ENCODE measurements around the gene FHL5.

The FHL5 gene

GRCh38 chr6:96608074-96608473 lies 45.1 kb downstream of the FHL5 start:
- no peak for DNase-seq (ENCODE audit: low read depth)
- no peak for TF ChIP-seq CTCF (conservative IDR thresholded peaks at IDR 0.05; ENCODE audit: low read depth, low read length)
- H3K4me3 ChIP-seq (ENCODE audit: low read depth, low read length): no peak overlapping the region

GRCh38 chr6:96610019-96610418 lies 47.1 kb downstream of the FHL5 start:
- no peak for TF ChIP-seq CTCF (conservative IDR thresholded peaks at IDR 0.05; ENCODE audit: low read depth, low read length)
- no peak overlapping the region for H3K4me3 ChIP-seq (ENCODE audit: low read depth, low read length)
- no peak for DNase-seq (ENCODE audit: low read depth)

DNA sequence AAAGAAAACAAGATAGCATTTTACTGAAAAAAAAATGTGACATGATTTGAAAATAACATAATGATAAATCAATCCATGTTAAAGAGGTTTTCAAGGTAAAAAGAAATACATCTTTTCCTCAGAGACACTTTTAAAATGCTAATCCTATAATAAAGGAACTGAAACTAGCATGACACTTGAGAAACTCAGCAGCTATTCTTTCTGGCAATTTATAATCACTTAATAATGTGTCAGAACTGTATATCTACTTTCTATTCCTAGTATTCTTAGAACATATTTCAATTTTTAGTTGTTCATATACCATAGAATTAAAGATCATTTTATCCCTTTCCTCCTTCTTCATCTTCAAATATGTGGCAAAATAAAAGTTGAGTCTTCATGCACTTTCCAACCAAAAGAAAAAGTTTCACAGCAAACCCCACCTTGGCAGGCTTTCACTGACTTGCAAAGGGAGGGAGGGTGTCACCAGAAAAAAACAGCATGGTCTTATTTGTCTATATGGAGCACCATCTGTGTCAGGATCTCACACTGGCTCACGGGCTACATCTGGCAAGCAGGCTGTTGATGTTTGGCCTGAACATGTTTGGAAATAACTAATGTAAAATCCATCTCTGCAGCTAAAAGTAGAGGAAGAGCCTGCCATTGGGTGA lies 48.5 kb downstream of the FHL5 start:
- no peak for TF ChIP-seq CTCF (conservative IDR thresholded peaks at IDR 0.05; ENCODE audit: low read depth, low read length)
- H3K4me3 ChIP-seq (ENCODE audit: low read depth, low read length): no peak overlapping the region
- no peak for DNase-seq (ENCODE audit: low read depth)

DNA sequence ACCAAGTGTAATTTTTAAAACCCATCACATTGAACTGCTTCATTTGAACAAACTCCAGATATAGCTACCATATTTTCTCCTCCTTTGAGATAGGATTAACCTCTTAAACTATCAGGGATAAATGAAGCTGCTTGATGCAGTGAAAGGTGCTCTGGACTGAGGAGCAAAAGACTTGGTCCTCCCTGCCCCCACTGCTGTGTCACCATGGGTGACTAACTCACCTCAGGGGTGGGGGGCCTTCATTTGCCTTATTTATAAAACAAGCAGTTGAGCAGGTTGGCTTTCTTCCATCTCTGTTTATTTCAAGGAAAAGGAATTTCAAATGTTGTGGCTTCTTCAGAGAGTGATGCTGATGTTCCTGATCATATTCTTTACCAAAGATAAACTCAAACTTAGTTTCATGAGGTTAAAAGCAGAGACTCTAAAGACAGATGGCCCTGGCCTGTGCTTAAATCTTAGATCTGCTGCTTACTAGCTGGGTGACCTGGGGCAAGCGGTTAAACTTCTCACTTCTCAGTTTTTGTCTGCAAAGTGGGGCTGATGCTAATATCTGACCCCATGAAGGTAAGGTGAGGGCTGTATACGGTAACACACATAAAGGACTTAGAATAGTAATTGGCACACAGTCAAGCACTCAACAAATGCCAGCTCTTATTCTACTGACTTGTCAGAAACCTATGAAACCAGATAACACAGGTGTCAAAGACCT lies 50.5 kb downstream of the FHL5 start:
- no peak for TF ChIP-seq CTCF (conservative IDR thresholded peaks at IDR 0.05; ENCODE audit: low read depth, low read length)
- H3K4me3 ChIP-seq (ENCODE audit: low read depth, low read length): no peak overlapping the region
- no peak for DNase-seq (ENCODE audit: low read depth)

DNA sequence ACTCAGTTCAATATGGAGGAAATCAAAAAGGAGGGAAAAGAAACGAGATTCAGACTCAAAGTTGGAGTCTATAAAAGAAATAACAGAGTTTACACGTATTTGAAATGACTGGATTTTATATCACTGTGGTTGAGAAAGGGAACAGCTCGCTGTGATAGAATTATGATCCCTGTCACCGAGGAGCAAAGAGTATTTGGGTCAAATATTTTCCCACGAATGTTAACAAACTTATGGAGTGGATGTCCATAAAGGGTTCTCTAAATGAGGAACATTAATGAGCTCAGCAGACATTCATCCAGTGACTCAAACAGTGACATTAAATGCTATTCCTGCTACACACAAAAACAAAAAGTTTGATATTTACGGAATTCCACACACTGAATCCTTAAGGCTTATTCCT lies 57.9 kb downstream of the FHL5 start:
- no peak for TF ChIP-seq CTCF (conservative IDR thresholded peaks at IDR 0.05; ENCODE audit: low read depth, low read length)
- H3K4me3 ChIP-seq (ENCODE audit: low read depth, low read length): no peak overlapping the region
- no peak for DNase-seq (ENCODE audit: low read depth)

GRCh38 chr6:96621983-96622382 lies 59.1 kb downstream of the FHL5 start:
- no peak overlapping the region for H3K4me3 ChIP-seq (ENCODE audit: low read depth, low read length)
- DNase-seq (ENCODE audit: low read depth): no peak
- TF ChIP-seq CTCF (conservative IDR thresholded peaks at IDR 0.05; ENCODE audit: low read depth, low read length): no peak

GRCh38 chr6:96624957-96625356 lies 62.0 kb downstream of the FHL5 start:
- TF ChIP-seq CTCF (conservative IDR thresholded peaks at IDR 0.05; ENCODE audit: low read depth, low read length): no peak
- H3K4me3 ChIP-seq (ENCODE audit: low read depth, low read length): no peak overlapping the region
- DNase-seq (ENCODE audit: low read depth): no peak
